HCT116 (cell line): ENCODE results near the gene GPRC5B. TPM values are rescaled to one million over a fixed set of nuclear protein-coding genes. Genes with fewer than 3 reads are reported as not detected.

Experiments used
- ATAC-seq: fragments of 200-7000 bp; cut with Tn5 transposase; 2 replicates; pipeline ENCODE4 v1.9.1; 2020; ENCODE audit warnings: mild to moderate bottlenecking, moderate library complexity
- BruUV-seq: library from RNA; stranded (reverse); fragments of 400-500 nt; replicated peaks from 2 replicates; lab custom pipeline; 2021; lab: Mats Ljungman, UMichigan
- CTCF ChIA-PET: fragments of 300-600 bp; sonication (Branson Sonifier 250); formaldehyde crosslinking; loops from one replicate; lab custom pipeline; 2021; ENCODE audit warnings: antibody characterized with exemption; lab: Charles Lee
- POLR2A ChIA-PET: fragments of 300-600, 350-600 bp; sonication (Branson Sonifier 250); formaldehyde crosslinking; loops from one replicate; lab custom pipeline; 2021; ENCODE audit warnings: antibody characterized with exemption; lab: Charles Lee
- RAD21 ChIA-PET, 2 experiments: fragments of 300-600 bp; sonication (Branson Sonifier 250); formaldehyde crosslinking; loops; one replicate each; lab custom pipeline; 2023; ENCODE audit warnings: low total read pairs in 2 of 2; ENCODE audit not compliant: uncharacterized antibody in 2 of 2, unreplicated experiment in 2 of 2, low non-redundant PET in 1 of 2; lab: Charles Lee
- DNase-seq: peaks from one replicate; pipeline ENCODE4 v3.0.0-alpha.2; 2010; ENCODE audit warnings: low read depth, low spot score
- H2AFZ ChIP-seq: fragments of 200-600 bp; shearing (Covaris generic), sonication (generic); 2 replicates; pipeline ENCODE4 v1.6.1; 2017; ENCODE audit warnings: low read depth, mixed run types, mixed read lengths, antibody characterized with exemption, low read length; ENCODE audit not compliant: poor library complexity, severe bottlenecking
- H3K27ac ChIP-seq: 2 replicates; pipeline ENCODE4 v1.5.1; 2012; ENCODE audit warnings: low read depth, low read length
- H3K27me3 ChIP-seq: fragments of 200-600 bp; sonication (generic); 2 replicates; pipeline ENCODE4 v1.6.1; 2016; ENCODE audit warnings: mixed run types, low read length, mixed read lengths; ENCODE audit not compliant: insufficient read depth
- H3K36me3 ChIP-seq, 2 experiments: fragments of 200-500 bp in 1 of 2; fragments of 200-600 bp in 1 of 2; sonication (Bioruptor generic) in 1 of 2; sonication (generic) in 1 of 2; 2 replicates each; pipeline versions ENCODE4 v1.5.1 to v1.6.1; 2014 to 2016; ENCODE audit warnings: low read length in 2 of 2, inconsistent platforms in 1 of 2, mixed read lengths in 1 of 2, mixed run types in 1 of 2; ENCODE audit not compliant: insufficient read depth in 2 of 2, control insufficient read depth in 1 of 2
- H3K4me1 ChIP-seq, 2 experiments: fragments of 200-600 bp in 1 of 2; sonication (generic) in 1 of 2; 2 replicates each; pipeline versions ENCODE4 v1.5.1 to v1.6.1; 2012 to 2017; ENCODE audit warnings: low read length in 2 of 2, inconsistent platforms in 1 of 2, mild to moderate bottlenecking in 1 of 2, mixed read lengths in 1 of 2, mixed run types in 1 of 2, moderate library complexity in 1 of 2; ENCODE audit not compliant: insufficient read depth in 2 of 2, control insufficient read depth in 1 of 2
- H3K4me2 ChIP-seq: fragments of 200-600 bp; sonication (generic); 2 replicates; pipeline ENCODE4 v1.6.1; 2017; ENCODE audit warnings: mixed run types, low read length, mixed read lengths
- H3K4me3 ChIP-seq, 2 experiments: fragments of 200-600 bp in 1 of 2; sonication (generic) in 1 of 2; replicated peaks in 1 of 2; 2 replicates each; pipeline ENCODE4 v1.5.1; 2011 to 2016; ENCODE audit warnings: low read length in 2 of 2, control low read depth in 1 of 2, low read depth in 1 of 2, mild to moderate bottlenecking in 1 of 2, mixed read lengths in 1 of 2, mixed run types in 1 of 2
- H3K79me2 ChIP-seq: fragments of 200-600 bp; sonication (generic); 2 replicates; pipeline ENCODE4 v1.6.1; 2017; ENCODE audit warnings: mild to moderate bottlenecking, mixed run types, low read length, moderate library complexity, mixed read lengths; ENCODE audit not compliant: insufficient read depth
- H3K9ac ChIP-seq: fragments of 200-600 bp; sonication (generic); 2 replicates; pipeline ENCODE4 v1.6.1; 2016; ENCODE audit warnings: low read length, mixed read lengths
- H3K9me2 ChIP-seq: fragments of 200-600 bp; sonication (generic), shearing (Covaris generic); 2 replicates; pipeline ENCODE4 v1.6.1; 2017; ENCODE audit warnings: mixed run types, mild to moderate bottlenecking, moderate library complexity; ENCODE audit not compliant: insufficient read depth
- H3K9me3 ChIP-seq, 2 experiments: fragments of 200-500 bp in 1 of 2; fragments of 200-600 bp in 1 of 2; sonication (Bioruptor generic) in 1 of 2; sonication (generic) in 1 of 2; 2 replicates each; pipeline ENCODE4 v1.6.1; 2014 to 2017; ENCODE audit warnings: low read length in 2 of 2, mixed read lengths in 2 of 2, inconsistent platforms in 1 of 2, low read depth in 1 of 2, mild to moderate bottlenecking in 1 of 2, mixed run types in 1 of 2, moderate library complexity in 1 of 2; ENCODE audit not compliant: control insufficient read depth in 1 of 2, insufficient read depth in 1 of 2
- H4K20me1 ChIP-seq: fragments of 200-600 bp; sonication (generic), shearing (Covaris generic); 2 replicates; pipeline ENCODE4 v1.6.1; 2017; ENCODE audit warnings: mixed run types, mild to moderate bottlenecking, moderate library complexity; ENCODE audit not compliant: insufficient read depth
- CTCF ChIP-seq, 3 experiments: fragments of 200-600 bp in 1 of 3; sonication (generic) in 1 of 3; IDR thresholded peaks in 2 of 3; conservative IDR thresholded peaks in 1 of 3; 2 replicates each; pipeline ENCODE4 v1.5.1; 2012 to 2017; ENCODE audit warnings: low read depth in 2 of 3, low read length in 2 of 3, antibody characterized with exemption in 1 of 3, borderline replicate concordance in 1 of 3, control low read depth in 1 of 3, mild to moderate bottlenecking in 1 of 3, mixed read lengths in 1 of 3, mixed run types in 1 of 3, moderate library complexity in 1 of 3; ENCODE audit not compliant: insufficient read depth in 1 of 3
- ELF1 ChIP-seq: IDR thresholded peaks from 2 replicates; pipeline ENCODE4 v1.6.1; 2012; ENCODE audit warnings: low read depth, borderline replicate concordance
- EZH2phosphoT487 ChIP-seq: fragments of 200-600 bp; IDR thresholded peaks from 2 replicates; pipeline ENCODE4 v1.6.1; 2018; ENCODE audit warnings: antibody characterized with exemption, borderline replicate concordance
- POLR2A ChIP-seq: IDR thresholded peaks from 2 replicates; pipeline ENCODE4 v1.7.0; 2011; ENCODE audit warnings: borderline replicate concordance; ENCODE audit not compliant: insufficient read depth, insufficient read length; ENCODE audit errors: extremely low read depth
- POLR2AphosphoS5 ChIP-seq: IDR thresholded peaks from 2 replicates; pipeline ENCODE4 v1.6.1; 2011; ENCODE audit warnings: mild to moderate bottlenecking, low read depth, low read length, moderate library complexity
- REST ChIP-seq: IDR thresholded peaks from 2 replicates; pipeline ENCODE4 v1.6.1; 2012; ENCODE audit warnings: low read depth
- SIN3A ChIP-seq: IDR thresholded peaks from 2 replicates; pipeline ENCODE4 v1.6.1; 2012; ENCODE audit warnings: low read depth
- SRF ChIP-seq: IDR thresholded peaks from 2 replicates; pipeline ENCODE4 v1.6.1; 2012; ENCODE audit warnings: low read depth
- TCF7L2 ChIP-seq: IDR thresholded peaks from 2 replicates; pipeline ENCODE4 v1.7.0; 2011; ENCODE audit warnings: borderline replicate concordance, inconsistent platforms; ENCODE audit not compliant: insufficient read depth, insufficient read length; ENCODE audit errors: extremely low read depth
- ZFX ChIP-seq: fragments of 450-650 bp; IDR thresholded peaks from 2 replicates; pipeline ENCODE4 v1.6.1; 2017
- intact Hi-C: fragments of 100-400 bp; cut with micrococcal nuclease; formaldehyde crosslinking; loops from 2 replicates; pipeline ENCODE4 v1.10.0; 2022
- total RNA-seq: library from RNA; stranded (reverse); gene quantifications from one replicate; pipeline ENCODE4 v1.2.1, GENCODE V29; 2021; ENCODE audit not compliant: unreplicated experiment

GPRC5B gene
- total RNA-seq, 1 experiment from 2014 or later: 7.2 TPM

GRCh38 chr16:19840524-19841110, 44.0 kb downstream of the GPRC5B start:
- no peaks in the 10 kb centered on the region for H3K79me2 ChIP-seq
- no TSS peak for BruUV-seq
- no peaks in the 10 kb centered on the region for H4K20me1 ChIP-seq
- no peak overlapping the region for H3K9ac ChIP-seq
- RAD21 ChIA-PET: no interaction called here
- H3K4me3 ChIP-seq: no peak overlapping the region
- H3K4me1 ChIP-seq: no peaks in the 10 kb centered on the region
- POLR2A ChIA-PET: no interaction called here
- H3K4me2 ChIP-seq: no peak overlapping the region
- DNase-seq (no peak), ATAC-seq (no peak)
- H3K36me3 ChIP-seq: no peaks in the 10 kb centered on the region
- H3K9me2 ChIP-seq: no peaks in the 10 kb centered on the region
- H2AFZ ChIP-seq: no peak overlapping the region
- no peaks in the 10 kb centered on the region for H3K27me3 ChIP-seq
- no peaks in the 10 kb centered on the region for H3K9me3 ChIP-seq
- CTCF ChIA-PET: no interaction called here
- intact Hi-C loops: no loop called here
- no peak overlapping the region for H3K27ac ChIP-seq
- TF ChIP-seq POLR2AphosphoS5 (no peak), ZFX (no peak), POLR2A (no peak)

- no peak overlapping the region for H2AFZ ChIP-seq
- no peak overlapping the region for H3K4me2 ChIP-seq
- no peaks in the 10 kb centered on the region for H3K9me3 ChIP-seq
- DNase-seq (no peak), ATAC-seq (no peak)
- no peak overlapping the region for H3K9ac ChIP-seq
- POLR2A ChIA-PET: no interaction called here
- H3K27ac ChIP-seq: no peak overlapping the region
- H3K9me2 ChIP-seq: no peaks in the 10 kb centered on the region
- no peak overlapping the region for H3K4me3 ChIP-seq
- CTCF ChIA-PET: no interaction called here
- H3K27me3 ChIP-seq: no peaks in the 10 kb centered on the region
- TF ChIP-seq POLR2AphosphoS5 (no peak), ELF1 (no peak), SIN3A (no peak), REST (no peak), SRF (no peak), EZH2phosphoT487 (no peak), TCF7L2 (no peak), CTCF (IDR thresholded peaks at IDR 0.05 in 2 of 3, conservative IDR thresholded peaks at IDR 0.05 in 1 of 3; ENCODE audit: borderline replicate concordance in 1 of 3, insufficient read depth in 1 of 3, low read depth in 2 of 3, low read length in 2 of 3) (no peak)
- no peaks in the 10 kb centered on the region for H3K4me1 ChIP-seq
- no peaks in the 10 kb centered on the region for H3K36me3 ChIP-seq
- H3K79me2 ChIP-seq: no peaks in the 10 kb centered on the region
- intact Hi-C loops: no loop called here
- H4K20me1 ChIP-seq: no peaks in the 10 kb centered on the region
- RAD21 ChIA-PET: no interaction called here
- BruUV-seq: no TSS peak
Measured at GRCh38 chr16:19837984-19838707, 46.5 kb downstream of the GPRC5B start.
